HG03159 (cell line): ENCODE results near the gene CEP89.
"Not testable (repeated sequence)": the region's sequence is repeated elsewhere in the genome, so short reads cannot be mapped to it uniquely, and the experiment has no call there.

ENCODE experiments used
- ATAC-seq: cut with Tn5 transposase; IDR thresholded peaks from one replicate; pipeline ENCODE4 v1.9.1; 2021; ENCODE audit warnings: mild to moderate bottlenecking, moderate library complexity; ENCODE audit not compliant: unreplicated experiment

The CEP89 gene

DNA sequence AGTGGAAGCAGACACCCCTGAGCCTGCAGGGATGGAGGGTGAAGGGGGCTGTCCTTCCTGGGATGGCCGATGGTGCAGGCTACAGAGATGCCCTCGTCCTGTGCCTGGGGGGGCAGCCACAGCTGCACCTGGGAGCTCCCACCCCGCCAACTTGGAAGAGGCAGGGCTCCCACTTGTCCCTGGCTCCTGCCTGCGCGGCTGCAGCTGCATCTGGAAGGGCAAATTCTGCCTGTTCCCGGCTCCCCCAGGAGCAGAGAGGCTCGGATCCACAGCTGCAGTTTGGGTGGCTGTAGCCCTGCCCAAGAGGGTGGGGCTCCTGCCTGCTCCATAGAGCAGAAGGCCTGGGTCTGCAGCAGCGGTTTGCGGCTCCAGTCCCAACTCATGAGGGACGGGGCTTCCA lies 2.2 kb downstream of the CEP89 start:
- ATAC-seq = no peak

DNA sequence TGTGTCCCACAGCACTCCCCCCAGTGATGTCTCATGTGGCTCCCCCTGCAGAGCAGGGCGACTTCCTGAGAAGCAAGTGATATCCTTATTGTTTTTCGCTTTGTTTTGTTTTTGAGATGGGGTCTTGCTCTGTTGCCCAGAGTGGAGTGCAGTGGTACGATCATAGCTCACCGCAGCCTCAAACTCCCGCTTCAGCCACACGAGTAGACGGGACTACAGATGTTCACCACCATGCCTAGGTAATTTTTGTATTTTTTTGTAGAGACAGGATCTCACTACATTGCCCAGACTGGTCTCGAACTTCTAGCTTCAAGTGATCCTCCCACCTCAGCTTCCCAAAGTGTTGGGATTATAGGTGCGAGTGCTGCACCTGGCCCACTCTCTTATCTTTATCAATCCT lies 5.0 kb downstream of the CEP89 start:
- ATAC-seq = no peak

- ATAC-seq = no peak
Observed at GRCh38 chr19:32945260-32945659, 26.5 kb downstream of the CEP89 start.

GRCh38 chr19:32941273-32941672 lies 30.5 kb downstream of the CEP89 start:
- not testable (repeated sequence) for ATAC-seq

DNA sequence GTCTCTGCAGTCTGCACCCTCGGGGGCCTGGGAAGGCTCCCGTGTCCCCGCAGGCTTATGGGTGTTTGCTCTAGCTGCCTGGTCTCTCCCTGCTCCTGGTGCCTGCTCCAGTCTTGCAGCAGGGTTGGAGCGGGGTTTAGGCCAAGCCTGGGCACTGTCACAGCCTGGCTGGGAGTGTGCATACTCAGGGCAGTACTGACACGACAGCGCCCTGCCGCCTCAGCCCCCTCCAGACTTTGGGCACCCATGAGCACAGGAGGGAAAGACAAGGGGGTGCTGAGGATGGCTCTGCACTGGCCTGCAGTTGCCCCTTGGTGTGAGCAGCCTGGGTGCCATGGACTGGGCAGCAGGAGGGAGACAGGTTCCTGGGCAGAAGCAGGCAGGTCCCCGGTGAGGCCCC lies 35.7 kb downstream of the CEP89 start:
- ATAC-seq = no peak

- no peak for ATAC-seq
Observed at GRCh38 chr19:32935629-32936028, 36.1 kb downstream of the CEP89 start.

DNA sequence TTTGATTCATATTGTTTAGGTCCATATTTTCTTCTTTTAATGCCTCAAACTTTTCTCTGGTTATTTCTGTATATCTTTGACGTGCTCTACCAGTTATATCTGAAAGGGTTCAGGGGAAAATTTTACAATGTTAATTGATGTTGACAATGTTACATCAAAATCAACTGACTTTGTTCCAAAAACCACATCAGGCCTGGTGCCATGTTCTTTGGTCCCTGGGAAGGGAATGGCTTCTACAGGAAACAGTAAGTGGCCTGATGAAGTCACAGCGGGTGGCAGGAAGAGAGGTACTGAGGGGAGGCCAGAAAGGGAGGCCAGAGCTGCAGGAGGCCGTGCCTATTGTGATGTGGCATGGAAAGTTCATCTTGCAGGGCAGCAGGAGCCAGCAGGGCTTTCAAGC lies 38.2 kb downstream of the CEP89 start:
- no peak for ATAC-seq

GRCh38 chr19:32930567-32930966 lies 41.2 kb downstream of the CEP89 start:
- no peak for ATAC-seq

GRCh38 chr19:32928806-32929205 lies 43.0 kb downstream of the CEP89 start:
- no peak for ATAC-seq

DNA sequence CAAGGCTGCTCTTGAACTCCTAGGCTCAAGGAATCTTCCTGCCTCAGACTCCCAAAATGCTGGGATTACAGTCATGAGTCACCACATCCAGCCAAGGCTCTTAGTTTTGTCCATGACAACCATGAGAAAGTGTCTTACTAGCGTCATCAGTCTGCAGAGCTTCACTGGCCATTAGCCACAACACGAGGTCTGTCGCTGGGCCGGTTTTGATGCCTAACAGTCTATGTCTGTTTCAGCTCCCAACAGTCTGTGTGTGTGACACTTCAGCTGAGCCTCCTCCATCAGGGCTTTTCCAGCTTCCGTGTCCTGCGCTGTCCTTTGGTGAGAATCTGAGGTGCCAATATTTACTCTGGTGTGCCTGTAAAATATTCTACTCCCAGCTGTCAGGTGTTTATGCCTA lies 47.6 kb downstream of the CEP89 start:
- no peak for ATAC-seq

DNA sequence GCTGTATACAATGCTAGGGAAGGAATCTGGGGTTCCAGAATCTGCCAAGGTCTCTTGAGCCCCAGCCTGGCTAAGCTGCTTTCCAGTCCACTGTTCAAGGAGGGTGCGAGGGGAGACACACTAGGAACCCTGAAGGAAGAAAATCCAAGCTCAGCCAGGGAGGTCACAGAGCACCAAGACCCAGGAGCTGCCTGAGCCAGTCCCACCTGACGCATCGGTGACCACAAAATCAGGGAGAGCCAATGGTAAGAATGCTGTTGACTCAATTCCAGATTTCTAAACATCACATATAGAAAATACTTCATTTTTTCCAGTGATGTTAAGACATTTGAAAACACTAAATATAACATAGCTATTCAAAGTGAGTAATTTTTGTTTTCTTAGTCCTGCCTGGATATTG lies 50.1 kb downstream of the CEP89 start:
- ATAC-seq = no peak

DNA sequence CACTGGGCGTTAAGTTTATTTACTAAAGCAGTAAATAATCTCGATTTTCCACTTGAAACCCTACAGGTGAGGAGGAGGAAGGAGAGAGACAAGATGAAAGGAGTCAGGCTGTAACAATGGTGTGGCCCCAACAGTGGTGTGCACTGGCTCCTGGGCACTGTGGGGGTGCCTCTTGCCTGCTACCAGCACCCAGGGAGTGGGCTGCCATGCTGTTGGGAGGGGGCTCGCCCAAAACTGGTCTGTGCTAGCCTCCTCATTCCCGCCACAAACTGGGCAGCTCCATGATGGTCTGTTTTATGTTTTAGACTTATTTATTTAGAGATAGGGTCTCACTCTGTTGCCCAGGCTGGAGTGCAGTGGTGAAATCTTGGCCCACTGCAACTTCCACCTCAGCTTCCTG lies 52.4 kb downstream of the CEP89 start:
- ATAC-seq = no peak

DNA sequence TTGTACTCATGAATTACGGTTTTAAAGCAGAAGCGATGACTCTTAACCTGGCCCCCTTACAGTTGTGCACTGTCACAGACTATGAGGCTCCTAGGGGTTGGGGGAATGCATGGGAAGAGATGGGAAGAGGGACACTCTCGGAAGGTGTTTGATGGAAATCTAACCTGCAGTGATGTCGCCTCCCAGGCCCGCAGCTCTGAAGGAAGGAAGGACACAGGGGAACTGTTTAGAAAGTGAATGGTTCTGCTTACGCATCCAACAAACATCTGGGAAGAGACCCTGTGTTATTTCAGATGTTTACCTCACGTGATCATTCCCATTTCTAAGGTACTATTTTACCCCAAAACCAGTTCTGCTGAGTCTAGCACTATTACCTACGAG lies 54.2 kb downstream of the CEP89 start:
- no peak for ATAC-seq

DNA sequence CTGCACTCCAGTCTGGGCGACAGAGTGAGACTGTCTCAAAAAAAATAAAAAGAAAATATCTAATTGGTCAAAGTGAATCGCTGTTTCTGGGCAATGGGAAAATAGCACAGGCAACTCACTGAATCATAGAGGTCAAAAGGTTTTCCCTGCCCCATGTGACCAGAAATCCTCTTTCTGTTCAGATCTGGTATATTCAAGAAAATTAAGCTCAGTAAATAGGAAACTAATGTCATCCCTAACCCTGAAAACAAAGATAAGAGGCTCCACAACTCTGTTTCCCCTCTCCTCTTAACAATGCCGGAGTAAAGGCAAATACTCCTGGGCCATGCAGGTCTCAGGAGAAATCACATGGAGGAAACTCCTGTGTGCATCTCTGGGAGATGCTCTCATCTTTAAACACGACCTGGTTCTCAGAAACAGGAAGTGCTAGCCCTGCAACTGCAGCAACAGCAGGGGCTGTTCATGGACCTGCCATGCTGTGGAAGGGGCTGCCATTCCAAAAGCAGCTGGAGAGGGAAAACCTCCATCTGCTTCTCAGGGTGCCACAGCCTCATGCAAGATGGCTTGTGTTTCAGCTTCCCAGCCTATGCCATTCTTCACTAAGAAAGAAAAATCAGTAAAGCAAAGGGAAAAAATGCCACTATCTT lies 54.7 kb downstream of the CEP89 start:
- no peak for ATAC-seq

DNA sequence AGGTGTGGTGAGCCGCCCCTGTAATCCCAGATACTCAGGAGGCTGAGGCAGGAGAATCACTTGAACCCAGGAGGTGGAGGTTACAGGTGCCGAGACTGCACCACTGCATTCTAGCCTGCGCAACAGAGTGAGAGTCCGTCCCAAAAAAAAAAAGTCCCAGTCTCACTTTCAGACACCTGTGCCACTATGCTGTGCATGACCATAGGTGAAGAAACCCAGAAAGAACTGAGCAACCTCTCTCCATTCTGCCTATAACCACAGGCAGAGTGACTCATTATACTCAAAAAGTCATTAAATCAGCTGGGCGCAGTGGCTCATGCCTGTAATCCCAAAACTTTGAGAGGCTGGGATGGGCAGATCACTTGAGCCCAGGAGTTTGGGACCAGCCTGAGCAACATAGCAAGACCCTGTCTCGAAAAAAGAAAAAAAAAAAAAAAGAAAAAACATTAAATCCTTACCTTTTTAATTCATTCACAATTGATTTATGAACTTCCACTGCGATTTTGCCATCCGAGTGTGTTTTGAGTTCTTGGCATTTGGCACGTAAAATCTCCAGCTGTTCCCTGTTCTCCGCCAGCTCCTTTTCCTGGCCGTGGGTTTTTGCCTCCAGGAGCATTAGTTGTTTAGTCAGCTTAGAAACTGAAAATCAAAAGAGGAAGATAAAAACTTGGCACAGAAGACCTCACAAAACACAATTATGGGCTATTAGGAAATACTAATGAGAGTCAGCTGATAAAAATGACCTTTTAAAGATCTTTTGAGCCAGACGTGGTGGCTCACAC lies 56.7 kb downstream of the CEP89 start:
- ATAC-seq = no peak

- ATAC-seq = no peak
Observed at GRCh38 chr19:32911467-32911866, 60.3 kb downstream of the CEP89 start.

DNA sequence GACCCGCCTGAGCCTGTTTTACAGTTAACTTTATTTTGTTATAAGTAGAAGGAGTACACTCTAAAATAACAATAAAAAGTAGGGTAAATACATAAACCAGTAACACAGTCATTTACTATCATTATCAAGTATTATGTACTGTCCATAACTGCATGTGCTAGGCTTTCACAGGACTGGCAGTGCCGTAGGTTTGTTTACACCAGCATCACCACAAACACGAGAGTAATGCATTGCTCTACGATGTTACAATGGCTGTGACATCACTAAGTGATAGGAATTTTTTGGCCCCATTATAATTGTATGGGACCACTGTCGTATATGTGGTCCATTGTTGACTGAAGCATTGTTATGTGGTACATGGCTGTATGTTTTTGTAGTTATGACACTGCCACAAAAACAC lies 60.9 kb downstream of the CEP89 start:
- ATAC-seq = no peak

DNA sequence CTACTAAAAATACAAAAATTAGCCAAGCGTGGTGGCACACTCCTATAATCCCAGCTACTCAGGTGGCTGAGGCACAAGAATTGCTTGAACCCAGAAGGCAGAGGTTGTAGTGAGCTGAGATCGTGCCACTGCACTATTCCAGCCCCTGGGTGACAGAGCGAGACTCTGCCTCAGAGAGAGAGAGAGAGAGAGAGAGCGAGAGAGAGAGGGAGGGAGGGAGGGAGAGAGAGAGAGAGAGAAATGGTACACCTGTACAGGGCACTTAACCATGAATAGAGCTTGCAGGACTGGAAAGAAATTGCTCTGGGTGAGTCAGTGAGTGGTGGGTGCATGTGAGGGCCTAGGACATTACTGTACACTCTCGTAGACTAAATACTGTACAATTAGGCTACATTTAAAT lies 61.7 kb downstream of the CEP89 start:
- ATAC-seq = no peak

- no peak for ATAC-seq
Observed at GRCh38 chr19:32909257-32909656, 62.5 kb downstream of the CEP89 start.

- ATAC-seq = no peak
Observed at GRCh38 chr19:32908641-32909190, 63.0 kb downstream of the CEP89 start.

DNA sequence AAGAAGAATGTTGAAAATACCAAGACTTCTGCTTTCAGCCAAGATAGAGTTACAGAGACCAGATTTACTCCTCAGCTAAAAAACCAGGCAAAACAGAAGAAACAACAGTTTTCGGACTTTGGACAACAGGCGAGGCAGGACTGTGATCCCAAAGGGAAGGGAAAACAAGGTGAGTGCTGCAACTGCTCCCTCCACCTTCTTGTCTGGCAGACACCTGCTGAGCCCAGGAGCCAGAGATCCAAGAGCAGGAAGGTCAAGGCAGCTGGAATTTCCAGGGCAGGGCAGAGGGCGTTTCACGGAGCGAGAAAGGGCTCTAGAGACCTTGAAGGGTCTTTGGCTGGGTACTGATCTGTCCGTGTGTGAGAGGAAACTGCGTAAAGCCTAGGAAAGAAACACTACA lies 69.3 kb downstream of the CEP89 start:
- ATAC-seq = no peak

- no peak for ATAC-seq
Observed at GRCh38 chr19:32901504-32902161, 70.1 kb downstream of the CEP89 start.
